Vagina (tissue), 2 donors: ENCODE data around the gene SUSD1. TPM values are rescaled to one million over a fixed set of nuclear protein-coding genes. Genes with fewer than 3 reads are reported as not detected.

Experiments
- DNase-seq, 2 donors: peaks; one replicate each; pipeline ENCODE4 v3.0.0-alpha.2; 2017; ENCODE audit errors: extremely low spot score in 2 of 2
- H3K27ac ChIP-seq: fragments of 200-600 bp; sonication (generic); one replicate; pipeline ENCODE4 v1.5.1; 2019
- H3K27me3 ChIP-seq: fragments of 200-600 bp; sonication (generic); one replicate; pipeline ENCODE4 v1.5.1; 2019
- H3K36me3 ChIP-seq, 2 donors: fragments of 200-600 bp; sonication (generic); one replicate each; pipeline ENCODE4 v1.5.1; 2017 to 2019
- H3K4me1 ChIP-seq: fragments of 200-600 bp; sonication (generic); one replicate; pipeline ENCODE4 v1.5.1; 2019
- H3K4me3 ChIP-seq, 2 donors: fragments of 200-600 bp; sonication (generic); 1 replicate in 1 of 2; 2 replicates in 1 of 2; pipeline ENCODE4 v1.5.1; 2016 to 2019
- H3K9me3 ChIP-seq: fragments of 200-600 bp; sonication (generic); one replicate; pipeline ENCODE4 v1.5.1; 2019
- CTCF ChIP-seq, 3 experiments: fragments of 450-650 bp in 2 of 3; fragments of 200-600 bp in 1 of 3; sonication (generic) in 1 of 3; IDR thresholded peaks; one replicate each; pipeline ENCODE4 v1.5.1; 2017 to 2019; ENCODE audit warnings: antibody characterized with exemption in 3 of 3, mild to moderate bottlenecking in 2 of 3, moderate library complexity in 2 of 3
- POLR2A ChIP-seq, 2 donors: fragments of 450-650 bp; IDR thresholded peaks; one replicate each; pipeline ENCODE4 v1.6.1; 2017; ENCODE audit warnings: antibody characterized with exemption in 2 of 2, mild to moderate bottlenecking in 2 of 2, moderate library complexity in 2 of 2
- POLR2AphosphoS5 ChIP-seq, 2 donors: sonication (generic); formaldehyde crosslinking; IDR thresholded peaks; one replicate each; pipeline ENCODE4 v1.9.0; 2017; ENCODE audit warnings: antibody characterized with exemption in 2 of 2, mild to moderate bottlenecking in 2 of 2, low read depth in 1 of 2; ENCODE audit not compliant: insufficient read depth in 1 of 2
- intact Hi-C: fragments of 100-400 bp; cut with DNase I; formaldehyde crosslinking; loops from one replicate; pipeline ENCODE4 v1.15.1; 2023
- total RNA-seq: library from RNA; depleted of rRNA; stranded (reverse); fragments of >200 nt; gene quantifications from one replicate; pipeline ENCODE4 v1.2.3, GENCODE V29; 2016

The SUSD1 gene
- total RNA-seq, 1 donor from 2014 or later, result 10.8 TPM

GRCh38 chr9:112120030-112120341 lies 55.1 kb downstream of the SUSD1 start:
- no peaks in the 10 kb centered on the region for H3K4me1 ChIP-seq
- no peaks in the 10 kb centered on the region for H3K9me3 ChIP-seq
- H3K27ac ChIP-seq, result no peak overlapping the region
- no peak overlapping the region for H3K4me3 ChIP-seq
- TF ChIP-seq CTCF (IDR thresholded peaks at IDR 0.05) (no peak), POLR2AphosphoS5 (IDR thresholded peaks at IDR 0.05; ENCODE audit: insufficient read depth in 1 of 2, low read depth in 1 of 2) (no peak), POLR2A (IDR thresholded peaks at IDR 0.05) (no peak)
- intact Hi-C loops, result no loop called here
- H3K36me3 ChIP-seq, result no peaks in the 10 kb centered on the region
- DNase-seq, result no peak
- H3K27me3 ChIP-seq, result no peaks in the 10 kb centered on the region

- DNase-seq, result no peak
- Histone ChIP-seq H3K4me1 (no peaks in the 10 kb centered on the region), H3K27me3 (no peaks in the 10 kb centered on the region), H3K36me3 (no peaks in the 10 kb centered on the region), H3K4me3 (no peak overlapping the region), H3K9me3 (no peaks in the 10 kb centered on the region), H3K27ac (no peak overlapping the region)
- intact Hi-C loops, result no loop called here
- TF ChIP-seq POLR2AphosphoS5 (IDR thresholded peaks at IDR 0.05; ENCODE audit: insufficient read depth in 1 of 2, low read depth in 1 of 2) (no peak), POLR2A (IDR thresholded peaks at IDR 0.05) (no peak), CTCF (IDR thresholded peaks at IDR 0.05) (no peak)
These were observed 55.7 kb downstream of the SUSD1 start for GRCh38 chr9:112119225-112120029.

GRCh38 chr9:112118009-112118408 lies 57.1 kb downstream of the SUSD1 start:
- no peak overlapping the region for H3K27ac ChIP-seq
- TF ChIP-seq CTCF (IDR thresholded peaks at IDR 0.05), result no peak
- no peak for TF ChIP-seq POLR2A (IDR thresholded peaks at IDR 0.05)
- TF ChIP-seq POLR2AphosphoS5 (IDR thresholded peaks at IDR 0.05; ENCODE audit: insufficient read depth in 1 of 2, low read depth in 1 of 2), result no peak

DNA sequence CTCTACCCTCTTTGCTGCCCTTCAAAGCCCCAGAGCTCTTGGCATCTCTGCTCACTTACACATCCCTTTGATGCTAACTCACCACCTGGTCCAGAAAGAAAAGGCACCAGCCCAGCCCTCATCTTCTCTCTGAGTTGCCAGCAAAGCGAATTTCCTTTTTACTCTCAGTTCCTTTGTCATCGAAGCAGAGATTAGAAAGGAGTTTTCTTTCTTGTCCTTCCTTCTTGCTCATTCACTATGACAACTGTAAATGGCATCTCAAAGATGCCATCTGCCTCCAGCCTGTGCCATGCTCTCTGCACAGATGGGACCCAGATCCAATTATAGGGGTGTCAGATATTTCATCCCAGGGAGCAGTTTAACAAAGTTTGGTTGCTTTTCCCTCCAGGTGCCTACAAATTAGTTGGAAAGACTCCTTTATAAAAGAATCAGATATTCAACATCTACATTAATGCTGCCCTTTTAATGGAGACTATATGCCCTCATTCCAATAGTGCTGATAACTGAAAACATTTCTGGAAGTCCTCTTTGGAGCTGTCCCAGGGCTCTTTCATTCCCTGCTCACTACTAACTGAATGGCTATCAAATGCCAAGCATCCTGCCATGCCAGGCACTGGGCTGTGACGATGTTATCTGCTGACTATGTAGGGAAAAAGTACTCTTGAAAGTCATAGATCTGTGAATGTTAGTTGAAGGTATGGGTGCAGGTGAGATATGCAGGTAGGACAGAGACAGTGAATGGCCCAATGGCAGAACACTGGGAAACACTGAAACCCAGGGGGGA lies 58.9 kb downstream of the SUSD1 start:
- intact Hi-C loops, result no loop called here
- DNase-seq, result no peak
- H3K9me3 ChIP-seq, result no peaks in the 10 kb centered on the region
- no peaks in the 10 kb centered on the region for H3K4me1 ChIP-seq
- H3K27me3 ChIP-seq, result no peaks in the 10 kb centered on the region
- H3K27ac ChIP-seq, result no peak overlapping the region
- TF ChIP-seq CTCF (IDR thresholded peaks at IDR 0.05), result no peak
- no peak for TF ChIP-seq POLR2AphosphoS5 (IDR thresholded peaks at IDR 0.05; ENCODE audit: insufficient read depth in 1 of 2, low read depth in 1 of 2)
- no peak for TF ChIP-seq POLR2A (IDR thresholded peaks at IDR 0.05)
- H3K4me3 ChIP-seq, result no peak overlapping the region
- H3K36me3 ChIP-seq, result no peaks in the 10 kb centered on the region

More at GRCh38 chr9:112118009-112118408, 57.1 kb downstream of the SUSD1 start:
- no peaks in the 10 kb centered on the region for H3K9me3 ChIP-seq
- intact Hi-C loops, result no loop called here
- no peak overlapping the region for H3K4me3 ChIP-seq
- DNase-seq, result no peak
- H3K27me3 ChIP-seq, result no peaks in the 10 kb centered on the region
- no peaks in the 10 kb centered on the region for H3K36me3 ChIP-seq
- no peaks in the 10 kb centered on the region for H3K4me1 ChIP-seq

- Histone ChIP-seq H3K4me3 (no peak overlapping the region), H3K27me3 (no peaks in the 10 kb centered on the region), H3K36me3 (peaks cover 0 to 3% of the 10 kb centered on the region in 2 donors), H3K27ac (no peak overlapping the region), H3K9me3 (no peaks in the 10 kb centered on the region), H3K4me1 (no peaks in the 10 kb centered on the region)
- intact Hi-C loops, result no loop called here
- DNase-seq, result no peak
- TF ChIP-seq POLR2A (IDR thresholded peaks at IDR 0.05) (no peak), POLR2AphosphoS5 (IDR thresholded peaks at IDR 0.05; ENCODE audit: insufficient read depth in 1 of 2, low read depth in 1 of 2) (no peak), CTCF (IDR thresholded peaks at IDR 0.05) (no peak)
These were observed 60.0 kb downstream of the SUSD1 start for GRCh38 chr9:112115109-112115508.
